PC-9 (cell line): Measurements from ENCODE around the gene CNTN5.

ENCODE experiments used
- EZH2 ChIP-seq: fragments of 200-600 bp; sonication (generic); IDR thresholded peaks from 2 replicates; pipeline ENCODE4 v1.8.0; 2017; ENCODE audit warnings: antibody characterized with exemption, low read depth
- TF ChIP-seq, protein P1 (sequence below): fragments of 200-600 bp; sonication (generic); conservative IDR thresholded peaks from 2 replicates; pipeline ENCODE4 v1.6.1; 2017; ENCODE audit warnings: mixed run types, antibody characterized with exemption, mild to moderate bottlenecking, moderate library complexity

DNA sequence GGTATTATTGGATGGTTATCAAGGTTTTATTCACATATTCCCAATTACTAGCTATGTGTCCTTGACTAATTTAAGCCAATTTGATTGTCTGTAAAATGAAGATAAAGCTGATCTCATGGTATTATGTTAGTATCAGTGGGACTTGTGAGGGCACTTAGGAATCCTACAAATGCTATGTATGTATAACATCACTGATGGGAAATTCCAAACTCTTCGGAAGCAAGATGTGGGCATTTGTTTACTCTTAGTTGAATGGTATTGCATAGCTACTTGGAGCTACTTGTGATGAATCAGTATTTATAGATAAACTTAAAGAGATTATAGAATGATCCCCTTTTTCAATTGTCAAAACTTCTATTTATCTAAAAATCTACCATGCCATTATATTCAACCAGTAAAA lies 239.9 kb downstream of the CNTN5 start:
- no peak for TF ChIP-seq EZH2
- TF ChIP-seq, protein P1, sequence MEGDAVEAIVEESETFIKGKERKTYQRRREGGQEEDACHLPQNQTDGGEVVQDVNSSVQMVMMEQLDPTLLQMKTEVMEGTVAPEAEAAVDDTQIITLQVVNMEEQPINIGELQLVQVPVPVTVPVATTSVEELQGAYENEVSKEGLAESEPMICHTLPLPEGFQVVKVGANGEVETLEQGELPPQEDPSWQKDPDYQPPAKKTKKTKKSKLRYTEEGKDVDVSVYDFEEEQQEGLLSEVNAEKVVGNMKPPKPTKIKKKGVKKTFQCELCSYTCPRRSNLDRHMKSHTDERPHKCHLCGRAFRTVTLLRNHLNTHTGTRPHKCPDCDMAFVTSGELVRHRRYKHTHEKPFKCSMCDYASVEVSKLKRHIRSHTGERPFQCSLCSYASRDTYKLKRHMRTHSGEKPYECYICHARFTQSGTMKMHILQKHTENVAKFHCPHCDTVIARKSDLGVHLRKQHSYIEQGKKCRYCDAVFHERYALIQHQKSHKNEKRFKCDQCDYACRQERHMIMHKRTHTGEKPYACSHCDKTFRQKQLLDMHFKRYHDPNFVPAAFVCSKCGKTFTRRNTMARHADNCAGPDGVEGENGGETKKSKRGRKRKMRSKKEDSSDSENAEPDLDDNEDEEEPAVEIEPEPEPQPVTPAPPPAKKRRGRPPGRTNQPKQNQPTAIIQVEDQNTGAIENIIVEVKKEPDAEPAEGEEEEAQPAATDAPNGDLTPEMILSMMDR: no peak
